Astrocyte of the cerebellum (primary cell): ENCODE measurements around the gene TNIK.

Source experiments
- DNase-seq: peaks from one replicate; pipeline ENCODE4 v3.0.0-alpha.2; 2011; ENCODE audit warnings: low read depth
- H3K4me3 ChIP-seq: 2 replicates; pipeline ENCODE4 v1.5.1; 2011; ENCODE audit warnings: mild to moderate bottlenecking, low read depth, low read length, moderate library complexity
- CTCF ChIP-seq: IDR thresholded peaks from 2 replicates; pipeline ENCODE4 v1.5.1; 2012; ENCODE audit warnings: low read length, low read depth, moderate library complexity, mild to moderate bottlenecking; ENCODE audit errors: missing control alignments
- in situ Hi-C: cut with HindIII; loops from 2 replicates; pipeline ENCODE4 v1.10.0; 2017; ENCODE audit warnings: low sequenced_read_pairs

Gene TNIK

GRCh38 chr3:171229173-171229572, 231.0 kb downstream of the TNIK start:
- no peak for DNase-seq
- in situ Hi-C loops: no loop called here
- TF ChIP-seq CTCF: no peak
- H3K4me3 ChIP-seq: no peak overlapping the region

- in situ Hi-C loops: no loop called here
- no peak for DNase-seq
- TF ChIP-seq CTCF: no peak
- no peak overlapping the region for H3K4me3 ChIP-seq
Observed at GRCh38 chr3:171228240-171228639, 232.0 kb downstream of the TNIK start.

DNA sequence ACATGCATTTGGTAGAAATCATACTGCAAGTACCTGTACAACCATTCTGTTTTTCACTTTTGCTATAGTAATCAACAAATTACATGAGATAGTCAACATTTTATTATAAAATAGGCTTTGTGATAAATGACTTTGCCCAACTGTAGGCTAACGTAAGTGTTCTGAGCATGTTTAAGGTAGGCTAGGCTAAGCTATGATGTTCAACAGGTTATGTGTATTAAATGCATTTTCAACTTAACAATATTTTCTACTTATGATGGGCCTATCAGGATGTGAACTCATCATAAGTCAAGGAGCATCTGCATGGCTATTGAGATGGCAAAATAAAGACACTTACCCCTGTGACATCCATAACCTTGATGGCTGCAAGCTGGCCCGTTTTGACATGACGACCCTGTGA, 232.4 kb downstream of the TNIK start:
- H3K4me3 ChIP-seq: no peak overlapping the region
- no peak for DNase-seq
- TF ChIP-seq CTCF: no peak
- in situ Hi-C loops: no loop called here

GRCh38 chr3:171227359-171227758, 232.8 kb downstream of the TNIK start:
- DNase-seq: no peak
- in situ Hi-C loops: no loop called here
- H3K4me3 ChIP-seq: no peak overlapping the region
- no peak for TF ChIP-seq CTCF

DNA sequence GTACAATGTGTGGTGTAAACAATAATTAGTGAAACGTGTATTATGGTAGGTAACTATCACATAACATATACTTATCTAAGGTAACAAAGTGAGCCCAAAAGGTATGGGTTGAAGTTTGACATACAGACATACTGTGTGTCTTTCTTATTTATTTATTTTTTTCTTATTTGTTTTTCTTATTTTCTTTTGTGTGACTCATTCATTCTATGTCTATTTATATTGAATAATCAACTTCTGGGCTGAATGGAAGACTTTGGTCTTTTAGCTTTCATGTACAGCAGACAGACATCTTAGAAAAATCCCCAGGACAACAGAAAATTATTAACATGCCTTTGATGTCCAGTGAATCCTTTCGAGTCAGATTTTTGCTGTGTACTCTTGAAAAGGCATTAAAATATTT, 233.4 kb downstream of the TNIK start:
- no peak overlapping the region for H3K4me3 ChIP-seq
- no peak for TF ChIP-seq CTCF
- no peak for DNase-seq
- in situ Hi-C loops: no loop called here

DNA sequence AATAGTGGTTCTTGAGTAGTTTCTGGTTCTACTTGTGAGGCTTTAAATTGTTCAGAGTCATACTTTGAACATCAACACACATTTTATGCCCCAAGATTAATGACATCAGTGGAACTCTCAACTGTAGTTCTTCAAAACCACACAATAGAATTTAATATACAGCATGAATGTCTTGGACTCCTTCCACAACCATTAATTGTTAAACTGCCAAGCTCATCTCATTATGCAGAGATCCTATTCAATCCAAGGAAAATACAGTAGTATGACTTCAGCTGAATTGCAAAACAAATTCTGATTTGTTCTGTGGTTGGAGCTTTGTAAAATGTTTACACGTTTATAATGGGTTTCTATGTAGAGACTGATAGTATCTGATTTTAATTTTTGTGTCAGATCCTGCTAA, 234.5 kb downstream of the TNIK start:
- DNase-seq: peak; percentile 99
- no peak for TF ChIP-seq CTCF
- H3K4me3 ChIP-seq: no peak overlapping the region
- in situ Hi-C loops: no loop called here

DNA sequence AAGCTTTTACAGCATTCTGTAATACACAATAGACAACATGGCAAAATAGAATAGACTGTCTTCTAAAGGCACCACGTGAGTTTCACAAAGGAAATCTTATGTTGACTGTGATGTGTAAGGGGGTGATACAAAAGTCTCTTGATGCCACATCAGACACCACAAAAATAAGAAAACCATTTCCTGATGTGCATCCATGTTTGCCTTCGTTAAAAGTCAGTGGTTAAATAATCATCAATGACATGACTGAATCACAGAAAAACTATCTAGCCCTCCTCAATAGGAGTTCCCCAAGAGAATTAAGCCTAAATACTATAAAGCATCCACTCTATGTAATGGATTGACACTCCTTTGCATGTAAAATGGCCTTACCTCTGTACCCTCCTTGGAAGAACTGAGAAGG, 235.0 kb downstream of the TNIK start:
- TF ChIP-seq CTCF: no peak
- no peak for DNase-seq
- no peak overlapping the region for H3K4me3 ChIP-seq
- in situ Hi-C loops: no loop called here
